HG03139 (cell line): ENCODE measurements around the gene SAMD4A.

Source experiments
- ATAC-seq: cut with Tn5 transposase; IDR thresholded peaks from one replicate; pipeline ENCODE4 v1.9.1; 2021; ENCODE audit not compliant: unreplicated experiment

Gene SAMD4A

GRCh38 chr14:54653712-54654469, 87.0 kb downstream of the SAMD4A start:
- no peak for ATAC-seq

GRCh38 chr14:54654605-54655004, 87.7 kb downstream of the SAMD4A start:
- no peak for ATAC-seq

GRCh38 chr14:54658836-54659235, 91.9 kb downstream of the SAMD4A start:
- ATAC-seq = no peak

GRCh38 chr14:54659365-54659764, 92.4 kb downstream of the SAMD4A start:
- no peak for ATAC-seq

- ATAC-seq = no peak
Observed at GRCh38 chr14:54660604-54661111, 93.7 kb downstream of the SAMD4A start.

GRCh38 chr14:54662491-54663133, 95.7 kb downstream of the SAMD4A start:
- no peak for ATAC-seq

- ATAC-seq = no peak
Observed at GRCh38 chr14:54664961-54665360, 98.0 kb downstream of the SAMD4A start.

GRCh38 chr14:54665946-54666345, 99.0 kb downstream of the SAMD4A start:
- ATAC-seq = no peak

GRCh38 chr14:54667026-54667744, 100.3 kb downstream of the SAMD4A start:
- no peak for ATAC-seq

GRCh38 chr14:54667764-54668163, 100.8 kb downstream of the SAMD4A start:
- ATAC-seq = no peak

GRCh38 chr14:54669721-54670561, 103.0 kb downstream of the SAMD4A start:
- ATAC-seq = no peak

- no peak for ATAC-seq
Observed at GRCh38 chr14:54671537-54671936, 104.6 kb downstream of the SAMD4A start.

GRCh38 chr14:54672181-54672580, 105.3 kb downstream of the SAMD4A start:
- no peak for ATAC-seq

- ATAC-seq = no peak
Observed at GRCh38 chr14:54672688-54673087, 105.8 kb downstream of the SAMD4A start.

- ATAC-seq = no peak
Observed at GRCh38 chr14:54673193-54674045, 106.5 kb downstream of the SAMD4A start.

GRCh38 chr14:54674046-54674741, 107.3 kb downstream of the SAMD4A start:
- ATAC-seq = no peak

GRCh38 chr14:54675236-54676128, 108.6 kb downstream of the SAMD4A start:
- no peak for ATAC-seq
